Left lung (tissue), 10 donors: Measurements from ENCODE around the gene HHAT. TPM values are rescaled to one million over a fixed set of nuclear protein-coding genes. Genes with fewer than 3 reads are reported as not detected.

ENCODE experiments used
- ATAC-seq: fragments of 200-7000 bp; cut with Tn5 transposase; one replicate; pipeline ENCODE4 v1.9.1; 2020; ENCODE audit warnings: moderate library complexity
- DNase-seq, 4 donors: peaks; one replicate each; pipeline ENCODE4 v3.0.0-alpha.2; 2013 to 2020
- H3K27ac ChIP-seq, 2 donors: fragments of 200-600 bp; sonication (generic) in 1 of 2; one replicate each; pipeline versions ENCODE4 v1.5.0 to v1.8.0; 2020 to 2021
- H3K27me3 ChIP-seq, 2 donors: fragments of 200-600 bp; sonication (generic) in 1 of 2; one replicate each; pipeline versions ENCODE4 v1.5.0 to v1.8.0; 2020 to 2021
- H3K36me3 ChIP-seq, 2 donors: fragments of 200-600 bp; sonication (generic) in 1 of 2; one replicate each; pipeline versions ENCODE4 v1.5.0 to v1.8.0; 2020 to 2021
- H3K4me1 ChIP-seq, 2 donors: fragments of 200-600 bp; one replicate each; pipeline ENCODE4 v1.8.0; 2021
- H3K4me3 ChIP-seq, 2 donors: fragments of 200-600 bp; sonication (generic) in 1 of 2; one replicate each; pipeline versions ENCODE4 v1.5.0 to v1.8.0; 2020 to 2021; ENCODE audit warnings: mild to moderate bottlenecking in 1 of 2
- H3K9me3 ChIP-seq, 2 donors: fragments of 200-600 bp; sonication (generic) in 1 of 2; one replicate each; pipeline versions ENCODE4 v1.5.0 to v1.8.0; 2020 to 2021
- intact Hi-C, 2 donors: fragments of 100-400 bp; cut with DNase I; formaldehyde crosslinking; loops; one replicate each; pipeline versions ENCODE4 v1.11.2 to v1.14.2; 2022
- polyA plus RNA-seq, 6 donors: library from polyadenylated mRNA; unstranded; fragments of 120-200 nt; gene quantifications; one replicate each; pipeline ENCODE4 v1.2.1, GENCODE V29; 2013; ENCODE audit not compliant: insufficient read length in 6 of 6
- total RNA-seq, 2 donors: library from RNA; stranded (reverse); fragmentation: NEBNext Ultra II Directional; extraction: Animal tissue kit (Norgen Biotek cat#: 25700); gene quantifications; one replicate each; pipeline ENCODE4 v1.2.1, GENCODE V29; 2021
- TF ChIP-seq, protein P1 (sequence below), 2 donors: fragments of 200-600 bp; sonication (generic) in 1 of 2; IDR thresholded peaks; one replicate each; pipeline versions ENCODE4 v1.5.0 to v1.8.0; 2021; ENCODE audit warnings: antibody characterized with exemption in 2 of 2
- donor health status: DM: no; HTN: yes; CAD: no.
- donor health status: DM: no; HTN: no; CAD: no.

The HHAT gene
- total and polyA plus RNA-seq, 8 donors: 3.4 to 12.3 (median 10.8) TPM

DNA sequence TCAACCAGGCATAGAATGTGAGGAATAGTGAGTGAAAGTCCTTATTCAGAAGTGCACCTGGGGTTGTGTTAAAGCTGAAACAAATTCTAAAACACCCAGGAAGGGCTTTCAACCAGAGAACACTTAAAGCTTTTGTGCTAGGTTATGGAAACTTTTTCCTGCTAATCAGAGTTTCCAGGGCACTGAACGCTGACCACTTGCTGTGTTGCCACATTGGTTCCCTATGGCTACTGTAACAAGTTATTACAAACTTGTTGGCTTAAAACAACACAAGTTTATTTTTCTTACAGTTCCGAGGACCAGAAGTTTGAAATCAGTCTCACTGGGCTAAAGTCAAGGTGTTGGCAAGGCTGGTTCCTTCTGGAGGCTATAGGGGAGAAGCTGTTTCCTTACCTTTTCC, 300.6 kb downstream of the HHAT start:
- DNase-seq (no peak), ATAC-seq (no peak)
- Histone ChIP-seq H3K9me3 (no peaks in the 10 kb centered on the region), H3K4me3 (no peak overlapping the region), H3K4me1 (no peaks in the 10 kb centered on the region), H3K27ac (no peak overlapping the region), H3K36me3 (no peaks in the 10 kb centered on the region), H3K27me3 (no peaks in the 10 kb centered on the region)
- TF ChIP-seq, protein P1, sequence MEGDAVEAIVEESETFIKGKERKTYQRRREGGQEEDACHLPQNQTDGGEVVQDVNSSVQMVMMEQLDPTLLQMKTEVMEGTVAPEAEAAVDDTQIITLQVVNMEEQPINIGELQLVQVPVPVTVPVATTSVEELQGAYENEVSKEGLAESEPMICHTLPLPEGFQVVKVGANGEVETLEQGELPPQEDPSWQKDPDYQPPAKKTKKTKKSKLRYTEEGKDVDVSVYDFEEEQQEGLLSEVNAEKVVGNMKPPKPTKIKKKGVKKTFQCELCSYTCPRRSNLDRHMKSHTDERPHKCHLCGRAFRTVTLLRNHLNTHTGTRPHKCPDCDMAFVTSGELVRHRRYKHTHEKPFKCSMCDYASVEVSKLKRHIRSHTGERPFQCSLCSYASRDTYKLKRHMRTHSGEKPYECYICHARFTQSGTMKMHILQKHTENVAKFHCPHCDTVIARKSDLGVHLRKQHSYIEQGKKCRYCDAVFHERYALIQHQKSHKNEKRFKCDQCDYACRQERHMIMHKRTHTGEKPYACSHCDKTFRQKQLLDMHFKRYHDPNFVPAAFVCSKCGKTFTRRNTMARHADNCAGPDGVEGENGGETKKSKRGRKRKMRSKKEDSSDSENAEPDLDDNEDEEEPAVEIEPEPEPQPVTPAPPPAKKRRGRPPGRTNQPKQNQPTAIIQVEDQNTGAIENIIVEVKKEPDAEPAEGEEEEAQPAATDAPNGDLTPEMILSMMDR (IDR thresholded peaks at IDR 0.05): no peak
- intact Hi-C loops: no loop called here

- TF ChIP-seq, protein P1 (IDR thresholded peaks at IDR 0.05): no peak
Observed at GRCh38 chr1:210631399-210631798, 302.7 kb downstream of the HHAT start.

DNA sequence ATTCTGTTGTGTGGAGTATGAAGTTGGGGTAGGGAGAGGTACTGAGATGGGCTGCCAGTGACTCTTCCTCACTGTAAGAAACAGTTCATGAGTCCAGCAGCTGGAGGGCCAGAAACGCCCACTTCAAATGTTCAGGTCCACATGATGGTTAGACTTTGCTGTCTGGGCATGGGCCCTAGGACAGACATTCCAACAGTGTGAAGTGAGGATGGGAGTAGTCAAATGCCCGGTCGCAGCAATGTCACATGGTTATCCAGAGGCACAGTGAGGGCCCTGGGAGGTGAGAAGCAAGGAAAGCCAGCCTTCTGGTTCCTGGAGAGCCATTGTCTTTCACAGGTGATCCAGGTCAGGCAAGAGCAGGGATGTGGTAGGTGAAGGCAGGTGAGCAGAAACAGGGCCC, 304.4 kb downstream of the HHAT start:
- no peaks in the 10 kb centered on the region for H3K4me1 ChIP-seq
- H3K27me3 ChIP-seq: no peaks in the 10 kb centered on the region
- no peaks in the 10 kb centered on the region for H3K9me3 ChIP-seq
- no peak overlapping the region for H3K27ac ChIP-seq
- ATAC-seq (no peak), DNase-seq (no peak)
- no peak overlapping the region for H3K4me3 ChIP-seq
- no peaks in the 10 kb centered on the region for H3K36me3 ChIP-seq
- TF ChIP-seq, protein P1 (IDR thresholded peaks at IDR 0.05): no peak
- intact Hi-C loops: no loop called here

More at GRCh38 chr1:210631399-210631798, 302.7 kb downstream of the HHAT start:
- H3K27me3 ChIP-seq: no peaks in the 10 kb centered on the region
- H3K4me1 ChIP-seq: no peaks in the 10 kb centered on the region
- no peak overlapping the region for H3K4me3 ChIP-seq
- no peak for ATAC-seq
- intact Hi-C loops: no loop called here
- H3K36me3 ChIP-seq: no peaks in the 10 kb centered on the region
- DNase-seq: no peak
- H3K27ac ChIP-seq: no peak overlapping the region
- no peaks in the 10 kb centered on the region for H3K9me3 ChIP-seq

DNA sequence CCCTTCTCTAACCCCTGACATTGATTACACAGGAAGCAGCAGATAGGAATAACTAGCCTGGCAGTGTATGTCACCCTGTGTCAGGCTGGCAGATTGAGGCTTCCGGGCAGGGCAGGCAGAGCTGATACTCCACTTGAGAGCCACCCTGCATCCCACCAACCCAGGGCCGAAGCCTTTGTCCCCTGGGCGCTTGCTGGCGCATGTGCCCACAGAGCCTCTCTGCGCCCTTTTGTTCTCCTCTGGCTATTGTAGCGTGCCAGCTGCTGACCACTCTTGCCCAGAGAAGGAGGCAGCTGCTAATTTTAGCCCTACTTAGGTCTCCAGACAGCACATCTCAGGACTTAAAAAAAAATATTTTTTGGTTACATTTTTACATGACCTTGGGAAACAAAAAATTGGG, 304.9 kb downstream of the HHAT start:
- no peak overlapping the region for H3K4me3 ChIP-seq
- no peaks in the 10 kb centered on the region for H3K9me3 ChIP-seq
- ATAC-seq (no peak), DNase-seq (no peak)
- TF ChIP-seq, protein P1 (IDR thresholded peaks at IDR 0.05): no peak
- no peaks in the 10 kb centered on the region for H3K4me1 ChIP-seq
- intact Hi-C loops: no loop called here
- H3K27me3 ChIP-seq: no peaks in the 10 kb centered on the region
- no peak overlapping the region for H3K27ac ChIP-seq
- no peaks in the 10 kb centered on the region for H3K36me3 ChIP-seq

GRCh38 chr1:210635108-210635507, 306.4 kb downstream of the HHAT start:
- Histone ChIP-seq H3K27me3 (no peaks in the 10 kb centered on the region), H3K36me3 (no peaks in the 10 kb centered on the region), H3K27ac (no peak overlapping the region), H3K4me1 (no peaks in the 10 kb centered on the region), H3K9me3 (no peaks in the 10 kb centered on the region), H3K4me3 (no peak overlapping the region)
- ATAC-seq (no peak), DNase-seq (no peak)
- intact Hi-C loops: no loop called here
- TF ChIP-seq, protein P1 (IDR thresholded peaks at IDR 0.05): no peak
